Right hindlimb (tissue), 1 donor: ENCODE data around the gene PP2D1.
"Not testable (repeated sequence)": the region's sequence is repeated elsewhere in the genome, so short reads cannot be mapped to it uniquely, and the experiment has no call there.

ENCODE experiments used
- DNase-seq: peaks from one replicate; pipeline ENCODE4 v3.0.0-alpha.2; 2018

Gene PP2D1

DNA sequence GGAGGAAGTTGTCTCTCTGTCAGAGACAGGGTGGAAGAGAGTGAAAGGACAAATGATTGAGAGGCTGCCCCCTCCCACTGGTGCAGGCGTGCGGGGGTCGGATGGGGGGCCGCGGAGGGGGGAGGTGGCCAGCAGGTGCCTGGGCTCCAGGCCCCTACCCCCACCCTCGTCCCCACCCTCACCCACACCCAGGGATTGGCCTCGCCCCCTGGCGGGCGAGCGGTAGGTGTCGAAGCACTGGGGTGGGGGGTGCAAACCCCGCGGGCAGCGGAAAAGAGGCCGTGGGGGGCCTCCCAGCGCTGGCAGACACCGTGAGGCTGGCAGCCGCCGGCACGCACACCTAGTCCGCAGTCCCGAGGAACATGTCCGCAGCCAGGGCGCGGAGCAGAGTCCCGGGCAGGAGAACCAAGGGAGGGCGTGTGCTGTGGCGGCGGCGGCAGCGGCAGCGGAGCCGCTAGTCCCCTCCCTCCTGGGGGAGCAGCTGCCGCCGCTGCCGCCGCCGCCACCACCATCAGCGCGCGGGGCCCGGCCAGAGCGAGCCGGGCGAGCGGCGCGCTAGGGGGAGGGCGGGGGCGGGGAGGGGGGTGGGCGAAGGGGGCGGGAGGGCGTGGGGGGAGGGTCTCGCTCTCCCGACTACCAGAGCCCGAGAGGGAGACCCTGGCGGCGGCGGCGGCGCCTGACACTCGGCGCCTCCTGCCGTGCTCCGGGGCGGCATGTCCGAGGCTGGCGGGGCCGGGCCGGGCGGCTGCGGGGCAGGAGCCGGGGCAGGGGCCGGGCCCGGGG is 27.9 kb upstream of the PP2D1 start, which contains the start of gene KAT2B:
Gene KAT2B, plus strand, starts transcription at position 682 of the 783 bp plus-strand sequence. Its CDS starts 32 bp downstream, at position 714.
- DNase-seq = peak; percentile 84

DNA sequence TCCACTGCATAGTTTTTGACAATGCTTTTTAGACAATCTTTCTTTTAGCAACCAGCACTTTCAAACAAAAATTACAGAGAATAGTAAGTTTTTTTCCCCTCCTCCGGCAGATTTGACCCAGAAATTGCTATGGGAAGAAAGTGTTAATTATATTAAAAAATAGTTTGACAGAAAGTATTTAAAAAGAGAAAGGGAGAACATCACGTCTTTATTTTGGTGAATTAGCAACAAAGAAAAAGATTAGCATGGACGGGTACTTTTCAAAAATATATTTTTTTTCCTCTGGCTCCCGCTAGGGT is 27.4 kb upstream of the PP2D1 start:
- DNase-seq = no peak

DNA sequence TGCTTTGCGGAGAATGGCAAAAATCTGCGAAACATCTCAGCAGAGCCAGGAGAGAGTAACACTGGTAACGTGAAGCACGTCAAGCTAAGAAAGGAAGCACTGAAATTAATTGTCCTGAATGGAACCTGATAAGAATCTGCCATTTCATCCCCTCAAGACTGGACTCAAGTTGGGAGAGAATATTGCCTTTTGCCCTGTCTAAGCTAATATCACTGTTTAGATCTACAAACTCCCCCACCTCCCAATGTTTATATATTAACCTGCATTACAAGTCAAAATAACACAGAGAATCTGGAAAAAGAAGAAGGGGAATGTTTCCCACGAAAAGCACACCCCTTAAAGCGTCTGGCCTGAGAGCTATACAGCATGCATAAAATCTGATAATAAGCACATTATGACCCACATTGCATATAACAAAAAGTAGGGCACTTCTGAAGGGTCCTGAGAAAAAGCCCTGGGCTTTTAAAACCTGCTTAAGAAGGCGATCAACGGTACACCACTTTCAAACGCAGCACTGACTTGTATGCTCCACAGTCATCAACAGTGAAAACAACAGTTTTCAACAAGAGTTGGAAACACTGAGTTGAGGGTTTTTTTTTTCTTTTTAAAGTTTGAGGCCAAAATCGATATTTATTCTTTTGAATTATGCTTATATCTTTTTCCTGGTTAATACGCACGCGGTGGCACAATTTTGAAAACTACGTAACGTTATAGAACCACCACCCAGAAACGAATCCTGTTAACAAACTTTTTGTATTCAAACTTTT is 26.8 kb upstream of the PP2D1 start:
- DNase-seq = no peak

DNA sequence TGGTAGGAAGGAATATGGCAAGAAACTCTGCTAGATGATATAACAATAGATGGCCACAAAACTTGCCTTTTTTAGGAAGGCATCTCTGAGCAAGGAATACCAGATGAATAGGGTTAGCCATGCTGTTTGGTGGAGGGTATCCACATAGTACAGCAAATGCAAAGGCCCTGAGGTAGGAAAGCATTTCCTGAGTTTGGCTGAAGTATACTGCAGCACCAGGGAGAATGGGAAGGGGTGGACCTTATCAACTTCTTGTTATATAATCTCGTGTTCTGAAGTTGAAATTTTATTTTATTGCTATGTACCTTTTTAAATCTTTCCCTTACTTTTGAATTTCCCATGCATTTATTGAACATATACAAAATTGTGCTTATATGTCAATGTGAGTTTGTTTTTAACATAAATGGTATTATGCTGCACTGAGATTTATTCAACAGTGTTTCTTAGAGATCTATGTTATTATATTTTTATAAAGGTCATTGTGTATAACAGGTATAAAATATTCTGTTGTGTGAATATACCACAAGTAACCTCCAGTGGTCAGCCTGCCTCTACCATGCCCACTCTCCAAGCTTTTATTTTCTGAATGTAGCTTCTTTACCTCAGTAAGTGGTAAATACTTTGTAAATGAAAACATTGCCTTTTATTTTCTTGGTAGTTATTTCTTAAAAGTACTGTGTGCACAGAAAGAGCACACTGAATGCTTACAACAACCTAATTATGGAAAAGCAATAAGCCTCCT is 25.4 kb upstream of the PP2D1 start:
- no peak for DNase-seq

DNA sequence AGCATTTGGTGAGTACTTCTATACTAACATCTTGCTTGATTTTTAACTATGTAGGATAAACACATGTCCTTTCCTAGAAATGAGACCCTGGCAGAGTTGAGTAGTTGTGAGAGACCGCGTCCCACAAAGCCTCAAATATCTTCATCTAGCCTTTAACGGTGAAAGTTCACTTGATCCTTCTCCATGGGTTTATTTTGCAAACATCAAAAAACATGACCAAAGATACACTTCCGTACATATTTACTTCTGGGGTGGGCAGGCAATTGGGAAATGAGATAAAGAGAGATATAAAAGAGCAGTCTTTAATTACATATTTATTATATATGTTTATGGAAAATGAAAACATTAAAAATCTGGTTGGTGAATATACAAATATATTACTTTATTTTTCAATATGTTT is 23.0 kb upstream of the PP2D1 start:
- no peak for DNase-seq

DNA sequence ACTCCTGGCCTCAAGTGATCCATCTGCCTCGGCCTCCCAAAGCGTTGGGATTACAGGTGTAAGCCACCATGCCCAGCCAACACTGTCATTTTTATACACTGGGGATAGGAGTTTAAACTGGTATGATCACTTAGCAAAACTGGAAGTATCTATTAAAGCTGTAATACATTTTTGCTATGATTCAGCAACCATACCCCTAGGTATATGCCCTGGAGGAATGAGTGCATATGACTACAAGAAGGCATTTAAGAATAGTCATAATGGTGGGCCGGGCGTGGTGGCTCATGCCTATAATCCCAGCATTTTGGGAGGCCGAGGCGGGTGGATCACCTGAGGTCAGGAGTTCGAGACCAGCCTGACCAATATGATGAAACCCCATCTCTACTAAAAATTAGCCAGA is 19.9 kb upstream of the PP2D1 start:
- DNase-seq = not testable (repeated sequence)

DNA sequence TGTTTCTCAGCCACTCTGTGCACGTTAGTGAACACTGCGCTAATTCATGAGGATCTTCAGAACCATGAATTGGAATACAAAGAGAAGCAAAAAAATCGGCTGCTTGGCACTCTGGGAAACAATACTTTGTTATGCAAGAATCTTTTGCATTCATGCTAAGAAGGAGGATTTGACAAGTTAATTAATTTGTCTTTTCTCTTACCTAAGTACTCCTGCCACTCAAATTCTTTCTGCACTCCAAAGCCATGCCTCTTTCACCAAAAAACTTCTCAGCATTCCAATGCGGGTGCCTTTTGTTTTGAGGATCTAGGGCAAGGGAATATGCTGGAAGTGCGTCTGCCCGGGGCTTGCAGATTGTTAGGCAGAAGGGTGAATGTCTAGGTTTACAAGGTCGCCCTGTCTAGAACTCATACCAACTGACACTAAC is 16.9 kb upstream of the PP2D1 start:
- DNase-seq = no peak

DNA sequence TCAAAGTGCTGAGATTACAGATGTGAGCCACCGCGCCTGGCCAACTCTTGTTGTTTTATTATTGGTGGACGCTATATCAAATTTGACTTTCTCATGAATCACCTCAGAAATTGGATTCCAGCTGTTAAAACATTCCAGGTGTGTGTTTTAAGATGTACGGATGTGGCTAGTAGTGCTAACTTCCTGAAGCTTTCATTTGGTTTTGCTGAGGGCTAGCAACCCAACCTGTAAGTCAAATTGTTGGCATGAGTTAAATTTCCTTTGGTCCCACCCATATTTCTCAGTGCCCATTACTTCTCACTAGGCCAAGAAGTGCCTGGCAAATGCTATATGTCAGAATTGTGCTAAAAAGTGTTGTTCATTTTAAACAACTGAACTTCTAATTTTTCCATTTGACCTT is 15.1 kb upstream of the PP2D1 start:
- DNase-seq = no peak

DNA sequence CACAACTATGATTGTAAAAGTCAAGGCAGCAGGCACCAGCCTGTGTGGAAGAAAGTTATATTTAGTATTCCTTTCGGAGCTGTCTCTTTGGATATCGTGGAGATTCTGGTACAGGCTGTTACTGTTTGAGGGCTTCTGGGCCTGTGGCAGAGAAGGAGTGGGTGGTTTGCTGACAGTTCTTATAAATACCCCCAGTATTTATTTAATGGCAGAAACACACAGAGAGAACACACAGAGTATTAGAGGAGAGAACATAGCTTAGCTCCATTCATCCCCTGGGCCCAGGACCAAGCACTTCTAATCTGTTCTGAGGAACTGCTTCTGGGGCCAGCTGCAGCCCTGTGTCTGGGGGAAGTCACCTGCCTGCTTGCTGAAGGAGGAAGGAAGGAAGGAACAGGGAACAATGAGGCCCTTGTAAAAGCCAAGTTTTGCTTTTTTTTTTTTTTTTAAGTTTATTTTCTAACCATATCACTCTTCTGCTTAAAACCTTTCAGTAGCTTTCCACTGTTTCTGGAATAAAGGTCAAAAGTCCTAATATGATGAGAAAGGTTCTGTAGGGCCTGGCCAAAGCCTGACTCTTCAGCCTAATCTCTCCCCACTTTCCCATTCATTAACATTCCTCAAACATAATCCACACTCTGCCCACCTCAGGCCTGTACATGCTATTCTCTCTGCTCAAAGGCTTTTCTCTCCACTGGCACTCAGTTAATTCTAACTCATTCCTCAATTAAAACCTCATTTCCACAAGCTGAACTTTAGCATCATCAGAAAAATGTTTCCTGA is 11.8 kb upstream of the PP2D1 start:
- no peak for DNase-seq

DNA sequence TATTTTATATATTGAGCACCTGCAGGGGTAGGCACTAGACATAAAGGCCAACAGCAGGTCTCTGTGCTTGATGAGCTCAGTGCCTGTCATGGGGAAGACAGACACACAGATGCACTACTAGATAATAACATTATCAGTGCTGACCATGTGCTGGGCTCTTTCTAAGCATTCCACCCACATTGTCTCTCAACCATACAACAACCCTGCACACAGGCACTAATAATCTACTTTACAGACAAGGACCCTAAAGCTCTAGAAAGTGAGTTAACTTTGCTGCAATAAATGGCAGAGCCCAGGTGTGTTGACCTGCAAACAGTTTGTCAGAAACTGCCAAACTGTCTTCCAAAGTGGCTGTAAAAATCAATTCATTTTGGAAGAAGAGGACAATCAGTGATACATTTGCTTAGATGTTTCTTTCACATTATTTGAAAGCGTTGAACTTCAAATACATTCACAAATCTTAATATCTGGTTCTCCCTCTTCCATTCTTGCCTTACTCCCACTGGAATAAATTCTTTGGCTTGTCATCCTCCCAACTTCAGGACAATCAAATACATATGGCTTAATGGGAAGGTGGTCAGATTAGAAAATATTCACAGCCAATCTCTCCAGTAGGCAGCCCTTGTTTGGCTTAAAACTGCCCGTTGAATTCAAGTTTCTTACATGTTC is 11.0 kb upstream of the PP2D1 start:
- no peak for DNase-seq

DNA sequence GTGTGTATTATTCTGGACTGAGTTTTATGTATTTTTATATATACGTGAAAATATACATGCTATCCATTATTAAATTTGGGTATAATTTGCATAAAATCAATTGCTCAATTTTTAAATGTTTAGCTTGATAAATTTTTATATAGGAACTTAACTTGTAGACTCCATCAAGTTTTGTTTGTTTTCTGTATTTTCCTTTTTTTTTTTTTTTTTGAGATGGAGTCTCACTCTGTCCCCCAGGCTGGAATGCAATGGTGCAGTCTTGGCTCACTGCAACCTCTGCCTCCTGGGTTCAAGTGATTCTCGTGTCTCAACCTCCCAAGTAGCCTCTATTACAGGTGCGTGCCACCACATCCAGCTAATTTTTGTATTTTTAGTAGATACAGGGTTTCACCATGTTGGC is 4.0 kb upstream of the PP2D1 start:
- not testable (repeated sequence) for DNase-seq

DNA sequence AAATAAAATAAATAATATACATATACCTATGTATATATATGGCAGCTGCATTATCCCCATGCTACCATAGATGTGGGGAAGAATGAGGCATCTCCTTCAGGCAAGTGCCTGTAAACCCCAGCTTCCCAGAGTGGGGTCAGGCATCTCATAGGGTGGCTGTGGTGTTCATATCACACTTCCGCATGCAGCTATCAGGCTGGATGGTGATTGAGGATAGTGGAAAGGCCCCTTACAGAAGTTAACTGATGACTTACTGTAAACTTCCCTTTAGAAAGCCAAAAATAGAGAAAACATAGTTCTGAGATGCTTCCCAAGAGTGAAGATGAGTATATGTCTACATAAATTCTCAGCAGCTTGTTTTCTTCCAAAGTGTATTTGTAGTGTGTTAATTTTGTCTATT is 3.5 kb upstream of the PP2D1 start:
- DNase-seq = no peak

DNA sequence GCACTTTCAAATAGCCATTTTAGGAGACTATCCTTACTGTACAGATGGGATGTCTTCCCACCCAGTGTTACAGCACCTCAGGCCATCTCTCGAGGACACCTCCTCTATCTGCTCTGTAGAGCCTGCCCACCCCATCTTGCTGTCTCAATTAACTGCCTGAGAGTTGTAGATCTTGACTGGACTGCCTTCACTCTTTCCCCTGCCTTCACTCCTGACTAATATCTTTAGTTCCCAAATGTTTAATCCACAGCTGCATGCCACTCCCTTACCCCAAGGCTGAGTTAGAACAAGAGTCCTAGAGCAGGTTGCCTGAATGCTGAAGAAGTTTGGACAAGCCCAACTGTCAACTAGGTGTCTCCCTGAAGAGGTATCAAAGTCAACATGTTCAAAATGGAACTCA is 1.3 kb upstream of the PP2D1 start:
- no peak for DNase-seq

DNA sequence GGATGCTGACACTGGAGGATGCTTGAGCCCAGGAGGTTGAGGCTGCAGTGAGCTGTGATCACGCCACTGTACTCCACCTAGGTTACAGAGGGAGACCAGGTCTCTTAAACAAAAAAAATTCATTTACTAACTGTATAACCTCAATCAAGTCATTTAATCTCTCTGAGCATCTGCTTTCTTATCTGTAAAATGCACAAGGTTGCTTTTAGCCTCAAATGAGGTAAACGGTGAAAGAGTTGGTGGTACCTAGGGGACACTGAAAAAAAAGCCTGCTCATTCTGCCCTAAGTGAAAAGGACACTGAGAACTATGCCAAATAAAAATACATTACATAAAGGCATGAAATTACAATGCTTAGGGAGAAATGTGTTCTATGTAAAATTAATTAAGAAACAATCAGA is 3.4 kb downstream of the PP2D1 start:
- DNase-seq = no peak

DNA sequence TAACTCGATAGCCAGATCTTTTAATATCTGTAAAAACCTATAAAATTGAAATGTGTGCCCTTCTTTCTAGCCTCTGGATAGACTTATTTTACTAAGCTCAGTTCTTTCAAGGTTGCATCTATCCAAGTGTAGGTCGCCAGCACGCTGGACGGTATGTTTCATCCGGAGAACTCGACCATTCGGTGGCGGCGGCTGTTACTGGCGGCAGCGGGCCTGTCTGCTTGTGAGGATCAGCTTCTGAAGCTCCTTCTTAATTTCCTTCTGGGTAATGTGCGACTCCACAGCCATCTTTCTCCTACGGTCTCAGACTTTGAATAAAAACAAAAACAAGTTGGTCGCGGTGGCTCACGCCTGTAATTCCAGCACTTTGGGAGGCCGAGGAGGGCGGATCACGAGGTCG is 4.1 kb downstream of the PP2D1 start:
- DNase-seq = no peak

DNA sequence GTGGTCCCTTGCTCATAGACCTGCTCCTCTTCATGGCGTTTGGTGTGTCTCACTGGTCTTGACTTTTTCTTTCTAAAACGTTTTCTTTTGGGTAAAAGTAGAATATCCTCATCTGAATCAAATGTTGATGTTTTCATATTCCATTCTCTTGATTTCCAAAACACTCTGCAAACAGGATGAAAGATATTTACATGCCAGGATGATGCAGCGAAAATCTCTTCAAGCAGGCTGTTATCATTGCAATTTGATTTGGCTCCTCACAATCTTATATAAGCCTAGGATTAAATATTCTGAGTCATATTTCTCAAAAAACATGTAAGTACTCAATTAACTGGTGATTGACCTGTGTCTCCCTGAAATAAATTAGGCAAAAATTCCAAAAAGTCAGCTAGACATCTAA is 10.1 kb downstream of the PP2D1 start:
- no peak for DNase-seq

DNA sequence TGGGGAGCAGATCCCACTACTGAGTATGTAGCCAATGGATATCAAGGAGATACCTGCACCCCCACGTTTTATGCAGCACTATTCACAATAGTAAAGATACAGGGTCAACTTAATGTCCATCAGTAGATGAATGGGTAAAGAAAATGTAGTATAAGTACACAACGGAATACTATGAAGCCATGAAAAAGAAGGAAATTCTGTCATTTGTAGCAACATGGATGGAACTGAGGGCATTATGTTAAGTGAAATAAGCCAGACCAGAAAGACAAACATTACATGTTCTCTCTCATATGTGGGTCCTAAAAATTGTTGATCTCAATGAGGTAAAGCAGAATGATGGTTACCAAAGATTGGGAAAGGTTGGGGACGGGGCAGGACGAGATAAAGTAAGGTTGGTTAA is 14.6 kb downstream of the PP2D1 start:
- DNase-seq = no peak

DNA sequence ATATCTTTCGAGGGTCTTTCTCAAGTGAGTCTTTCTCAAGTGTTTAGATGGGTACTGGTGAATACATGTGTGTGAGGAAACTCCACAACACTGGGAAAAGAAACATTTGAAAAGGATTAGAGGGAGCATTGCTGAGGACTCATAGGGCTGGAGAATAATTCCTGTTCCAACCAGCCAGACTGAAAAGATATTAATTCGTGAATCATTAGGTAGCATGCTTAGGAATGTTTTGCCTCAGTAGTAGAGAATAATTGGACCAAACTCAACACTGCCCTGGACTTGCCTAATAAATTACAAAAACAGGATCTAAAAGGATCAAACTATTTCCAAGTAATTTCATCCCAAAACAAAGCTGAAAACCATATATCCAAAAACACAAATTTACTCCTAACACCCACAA is 17.3 kb downstream of the PP2D1 start:
- DNase-seq = no peak

DNA sequence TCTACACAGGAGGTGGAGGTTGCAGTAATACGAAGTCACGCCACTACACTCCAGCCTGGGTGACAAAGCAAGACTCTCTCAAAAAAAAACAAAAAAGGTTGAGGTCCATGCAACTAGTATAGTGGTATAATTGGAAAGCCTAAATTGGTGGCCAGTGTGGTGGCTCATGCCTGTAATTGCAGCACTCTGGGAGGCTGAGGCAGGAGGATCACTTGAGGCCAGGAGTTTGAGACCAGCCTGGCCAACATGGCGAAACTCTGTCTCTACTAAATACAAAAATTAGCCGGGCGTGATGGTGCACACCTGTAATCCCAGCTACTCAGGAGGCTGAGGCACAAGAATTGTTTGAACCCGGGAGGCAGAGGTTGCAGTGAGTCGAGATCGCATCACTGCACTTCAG is 23.2 kb downstream of the PP2D1 start:
- not testable (repeated sequence) for DNase-seq

DNA sequence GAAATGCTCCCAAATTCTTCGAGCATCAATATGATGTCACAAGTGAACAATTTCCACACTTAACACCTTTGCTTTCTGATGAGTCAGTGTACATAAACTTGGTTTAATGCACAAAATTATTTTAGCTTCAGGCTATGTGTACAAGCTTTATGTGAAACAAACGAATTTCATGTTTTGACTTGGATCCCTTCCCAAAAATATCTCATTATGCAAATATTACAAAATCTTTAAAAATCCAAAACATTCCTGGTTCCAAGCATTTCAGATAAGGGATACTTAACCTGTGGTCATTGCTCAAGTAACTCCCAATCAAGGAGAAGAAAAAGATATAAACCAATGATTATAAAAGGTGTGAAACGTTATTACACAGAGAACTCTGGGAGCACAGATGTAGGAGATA is 40.0 kb downstream of the PP2D1 start:
- no peak for DNase-seq

DNA sequence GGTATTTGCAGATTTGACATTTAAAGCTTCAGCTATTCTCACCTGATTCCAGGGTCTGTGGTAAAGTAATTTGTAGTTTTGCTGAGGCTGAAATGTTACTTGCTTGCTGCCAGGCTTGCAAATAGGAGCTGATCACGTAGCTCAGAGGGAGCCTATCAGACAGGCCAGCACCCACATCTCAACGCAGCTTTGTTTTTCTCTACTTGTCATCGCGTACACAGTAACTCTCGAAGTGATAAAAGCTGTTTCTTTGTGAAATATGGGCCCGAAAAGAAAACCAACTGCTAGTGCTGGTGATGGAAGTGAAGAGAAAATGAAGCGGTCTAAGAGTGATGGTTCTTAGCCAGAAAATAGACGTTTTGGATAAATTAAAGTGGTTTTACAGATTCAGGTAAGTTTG is 41.7 kb downstream of the PP2D1 start:
- no peak for DNase-seq

DNA sequence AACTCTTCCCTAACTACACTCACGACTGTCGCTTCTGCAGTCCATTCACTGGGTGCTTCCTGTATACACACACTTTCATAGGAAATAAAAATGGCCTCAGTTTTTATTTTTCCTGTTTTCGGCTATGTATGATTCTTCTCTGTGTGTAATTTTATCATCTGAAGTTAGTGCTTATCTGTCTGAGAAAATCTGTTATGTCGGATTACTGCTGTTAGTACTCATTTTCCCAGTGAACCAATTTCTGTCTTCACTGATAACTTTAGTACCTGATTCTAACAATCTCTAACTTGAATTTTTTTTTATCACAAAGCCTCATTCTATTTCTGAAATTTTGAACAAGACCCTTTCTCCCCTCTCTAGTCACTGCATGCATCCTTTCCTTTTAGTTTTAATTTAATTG is 44.3 kb downstream of the PP2D1 start:
- DNase-seq = no peak

DNA sequence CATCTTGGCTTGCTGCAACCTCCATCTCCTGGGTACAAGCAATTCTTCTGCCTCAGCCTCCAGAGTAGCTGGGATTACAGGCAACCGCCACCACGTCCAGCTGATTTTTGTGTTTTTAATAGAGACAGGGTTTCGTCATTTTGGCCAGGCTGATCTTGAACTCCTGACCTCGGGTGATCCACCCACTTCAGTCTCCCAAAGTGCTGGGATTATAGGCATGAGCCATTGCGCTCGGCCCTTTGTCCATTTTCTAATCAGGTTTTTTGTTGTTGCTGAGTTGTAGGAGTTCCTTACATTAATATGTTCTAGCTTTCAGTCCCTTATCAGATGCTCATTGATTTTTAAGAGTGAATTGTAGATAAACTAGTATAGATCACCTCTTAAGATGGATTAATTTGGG is 44.9 kb downstream of the PP2D1 start:
- no peak for DNase-seq
